Esophagus muscularis mucosa (tissue), 2 donors: ENCODE measurements around the gene PRICKLE1.

Experiments
- POLR2A ChIP-seq: fragments of 450-650 bp; IDR thresholded peaks from one replicate; pipeline ENCODE4 v1.6.1; 2017; ENCODE audit warnings: antibody characterized with exemption, moderate library complexity, mild to moderate bottlenecking, low read depth
- POLR2AphosphoS5 ChIP-seq, 2 donors: sonication (generic); formaldehyde crosslinking; IDR thresholded peaks; one replicate each; pipeline ENCODE4 v1.6.1; 2017; ENCODE audit warnings: antibody characterized with exemption in 2 of 2

DNA sequence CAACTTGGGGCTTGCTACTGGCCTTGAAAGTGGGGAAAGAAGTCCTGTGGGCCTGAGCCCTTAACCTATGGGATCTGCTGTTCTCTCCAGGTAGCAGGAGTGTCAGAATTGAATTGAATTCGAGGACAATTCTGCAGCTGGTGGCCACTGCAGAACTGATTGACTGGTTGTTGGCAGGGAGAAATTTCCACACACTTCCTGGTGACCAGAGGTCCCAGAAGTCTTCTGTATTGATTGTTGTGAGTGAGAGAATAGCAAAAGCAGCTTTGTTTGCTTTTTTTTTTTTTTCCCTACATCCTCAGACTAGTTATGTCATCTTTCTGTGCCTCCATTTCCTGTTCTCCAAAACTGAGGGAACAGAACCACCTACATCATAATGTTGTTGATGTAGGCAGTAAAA is 64.1 kb downstream of the PRICKLE1 start:
- no peak for TF ChIP-seq POLR2A
- no peak for TF ChIP-seq POLR2AphosphoS5 (IDR thresholded peaks at IDR 0.05)
